Skeletal muscle tissue (tissue), 4 donors: Measurements from ENCODE around the gene DYSF. TPM values are rescaled to one million over a fixed set of nuclear protein-coding genes. Genes with fewer than 3 reads are reported as not detected.
A peak's percentile ranks its signal among the peaks of the same experiment; 100 is the strongest.

Experiments
- H3K27ac ChIP-seq: one replicate; pipeline ENCODE4 v1.7.0; 2013; ENCODE audit warnings: mild to moderate bottlenecking, low read depth, low read length, inconsistent platforms
- H3K27me3 ChIP-seq, 3 donors: one replicate each; pipeline ENCODE4 v1.7.0; 2013; ENCODE audit warnings: low read length in 3 of 3; ENCODE audit not compliant: control insufficient read depth in 3 of 3, insufficient read depth in 3 of 3
- H3K36me3 ChIP-seq, 3 donors: one replicate each; pipeline ENCODE4 v1.7.0; 2013; ENCODE audit warnings: low read length in 3 of 3; ENCODE audit not compliant: control insufficient read depth in 3 of 3, insufficient read depth in 3 of 3
- H3K4me1 ChIP-seq, 3 donors: one replicate each; pipeline ENCODE4 v1.7.0; 2013; ENCODE audit warnings: low read length in 3 of 3, mild to moderate bottlenecking in 3 of 3; ENCODE audit not compliant: control insufficient read depth in 3 of 3, insufficient read depth in 3 of 3
- H3K4me3 ChIP-seq, 3 donors: one replicate each; pipeline ENCODE4 v1.7.0; 2013; ENCODE audit warnings: low read length in 3 of 3
- H3K9ac ChIP-seq, 3 donors: one replicate each; pipeline ENCODE4 v1.7.0; 2013; ENCODE audit warnings: low read length in 3 of 3, mild to moderate bottlenecking in 3 of 3, moderate library complexity in 2 of 3, low read depth in 1 of 3
- H3K9me3 ChIP-seq, 3 donors: one replicate each; pipeline ENCODE4 v1.7.0; 2013; ENCODE audit warnings: low read length in 3 of 3; ENCODE audit not compliant: control insufficient read depth in 3 of 3
- total RNA-seq: library from RNA; depleted of rRNA; stranded (reverse); fragments of >200 nt; gene quantifications from one replicate; pipeline ENCODE4 v1.2.3, GENCODE V29; 2014
- donor health status: Osteomylitis.

DYSF gene
- total RNA-seq, 1 donor from 2014 or later = 88.7 TPM

DNA sequence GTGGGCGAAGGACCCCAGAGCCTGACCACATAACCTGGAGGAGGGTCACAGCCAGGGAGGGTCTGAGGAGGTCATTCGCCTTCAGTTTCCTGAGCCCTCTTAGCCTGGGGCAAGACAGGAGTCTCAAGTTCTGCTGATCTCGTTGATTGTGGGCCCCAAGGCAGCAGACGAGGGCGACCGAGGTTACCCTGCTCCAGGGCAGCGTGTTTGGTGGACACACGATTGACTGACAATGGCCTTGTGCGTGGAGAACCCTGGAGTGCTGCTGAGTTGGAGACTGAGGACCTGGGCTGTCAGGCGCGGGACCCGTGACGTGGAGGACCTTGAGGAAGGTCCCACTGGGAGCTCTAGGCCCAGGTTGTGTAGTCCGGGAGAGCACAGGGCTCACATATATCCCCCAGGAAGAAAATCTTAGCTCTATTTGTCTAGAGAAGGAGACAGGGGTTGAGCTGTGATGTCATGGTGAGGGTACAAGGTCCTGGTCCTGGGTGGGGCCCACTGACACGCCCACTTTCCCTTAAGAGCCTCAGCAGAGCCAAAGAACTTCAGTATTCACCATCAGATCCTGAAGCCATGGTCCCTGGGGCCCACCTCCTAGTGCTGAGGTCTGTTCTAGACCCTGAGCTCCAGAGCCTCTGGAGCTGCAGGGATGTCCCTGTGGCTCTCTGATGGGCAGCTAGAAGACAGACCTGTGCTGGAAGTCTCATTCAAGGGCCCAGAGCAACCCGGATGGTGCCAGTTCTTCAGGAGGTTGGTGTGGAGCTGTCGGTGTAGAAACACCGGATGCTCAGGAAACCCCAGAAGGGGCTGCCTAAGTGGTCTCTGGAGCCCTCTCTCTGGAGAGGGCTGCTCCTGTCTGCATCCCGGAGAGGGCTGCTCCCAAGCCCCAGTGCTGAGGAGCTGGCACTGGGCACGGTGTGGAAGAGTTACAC, 53.1 kb downstream of the DYSF start:
- peak overlapping the region in 1 of 3 donors; percentile 25 for H3K9ac ChIP-seq
- no peak overlapping the region for H3K4me3 ChIP-seq
- no peaks in the 10 kb centered on the region for H3K9me3 ChIP-seq
- no peaks in the 10 kb centered on the region for H3K27me3 ChIP-seq
- peak overlapping the region; percentile 88 for H3K27ac ChIP-seq
- H3K4me1 ChIP-seq = peaks cover 52 to 65% (median 52%) of the 10 kb centered on the region in 3 donors
- H3K36me3 ChIP-seq = peaks cover 4 to 5% (median 4%) of the 10 kb centered on the region in 3 donors

DNA sequence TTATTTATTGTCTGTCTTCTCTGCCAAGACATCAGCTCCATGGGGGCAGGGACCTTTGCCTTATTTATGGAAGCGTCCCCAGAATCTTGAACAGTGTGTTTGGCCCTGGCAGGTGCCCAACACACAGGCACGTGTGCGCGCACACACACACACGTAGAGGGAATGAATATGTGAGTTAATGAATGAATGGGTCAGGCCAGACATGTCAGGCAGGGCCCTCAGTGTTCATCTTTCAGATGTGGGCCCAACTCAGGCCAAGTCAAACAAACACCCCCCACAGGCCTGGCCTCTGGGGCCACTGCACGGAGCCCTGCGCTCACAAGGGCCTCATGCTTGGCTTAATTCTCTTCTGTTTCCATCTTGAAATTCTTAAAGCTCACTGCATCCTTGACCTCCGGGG, 54.1 kb downstream of the DYSF start:
- no peak overlapping the region for H3K9ac ChIP-seq
- H3K36me3 ChIP-seq = peaks cover 4 to 6% (median 5%) of the 10 kb centered on the region in 3 donors
- peaks cover 47 to 55% (median 48%) of the 10 kb centered on the region in 3 donors for H3K4me1 ChIP-seq
- H3K4me3 ChIP-seq = no peak overlapping the region
- H3K9me3 ChIP-seq = no peaks in the 10 kb centered on the region
- H3K27ac ChIP-seq = no peak overlapping the region
- no peaks in the 10 kb centered on the region for H3K27me3 ChIP-seq

DNA sequence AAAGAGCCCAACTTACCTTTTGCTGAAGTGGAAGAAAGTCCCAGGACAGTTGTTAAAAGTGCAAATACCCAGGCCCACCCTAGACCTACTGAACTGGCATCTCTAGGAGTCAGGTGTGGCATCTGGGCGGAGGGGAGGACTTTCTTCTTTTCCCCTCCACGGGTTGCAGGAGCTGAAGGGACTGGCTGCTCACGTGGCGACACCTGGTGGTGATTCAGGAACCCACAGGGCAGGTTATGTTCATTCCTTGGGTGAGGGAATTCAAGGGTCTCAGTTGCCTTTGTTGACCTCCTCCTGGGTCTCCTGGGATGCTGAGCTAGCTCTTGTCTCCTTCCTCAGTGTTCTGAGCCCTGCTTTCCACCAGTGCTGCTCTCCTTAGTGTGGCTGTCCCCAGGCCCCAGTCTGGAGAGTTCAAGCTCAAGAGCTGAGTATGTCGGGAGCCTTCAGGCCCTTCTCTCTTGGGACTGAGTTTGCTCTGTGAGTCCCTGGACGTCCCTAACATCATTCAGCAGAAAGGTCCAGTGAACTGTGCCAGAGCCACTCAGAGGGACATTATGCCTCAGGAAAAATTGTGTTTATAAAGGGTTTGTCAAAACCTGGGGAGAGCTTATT, 56.9 kb downstream of the DYSF start:
- Histone ChIP-seq H3K4me3 (no peak overlapping the region), H3K36me3 (peaks cover 7 to 16% (median 11%) of the 10 kb centered on the region in 3 donors), H3K27ac (no peak overlapping the region), H3K4me1 (peaks cover 19 to 27% (median 20%) of the 10 kb centered on the region in 3 donors), H3K27me3 (no peaks in the 10 kb centered on the region), H3K9ac (no peak overlapping the region), H3K9me3 (no peaks in the 10 kb centered on the region)

DNA sequence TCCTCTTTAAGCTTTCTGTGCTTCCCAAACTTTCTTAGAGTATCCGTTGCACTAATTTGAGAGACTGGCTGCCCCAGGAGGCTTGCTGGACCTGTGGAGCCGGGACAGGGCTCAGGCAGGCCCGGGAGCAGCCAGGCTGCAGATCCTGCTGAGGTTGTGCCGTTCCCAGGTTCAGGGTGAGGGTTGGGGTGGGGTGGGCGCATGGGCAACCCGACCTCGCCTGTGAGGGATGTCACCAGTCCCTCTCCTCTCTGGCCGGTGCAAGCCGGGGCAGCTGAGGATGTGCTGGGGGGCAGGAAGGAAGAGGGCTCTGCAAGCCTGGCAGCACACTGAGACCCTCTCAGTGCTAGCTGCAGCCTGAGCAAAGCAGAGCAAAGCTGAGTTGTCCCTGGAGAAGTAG, 57.6 kb downstream of the DYSF start:
- Histone ChIP-seq H3K4me1 (peaks cover 12 to 21% (median 14%) of the 10 kb centered on the region in 3 donors), H3K36me3 (peaks cover 13 to 22% (median 18%) of the 10 kb centered on the region in 3 donors), H3K4me3 (no peak overlapping the region), H3K27me3 (no peaks in the 10 kb centered on the region), H3K27ac (no peak overlapping the region), H3K9ac (no peak overlapping the region), H3K9me3 (no peaks in the 10 kb centered on the region)

DNA sequence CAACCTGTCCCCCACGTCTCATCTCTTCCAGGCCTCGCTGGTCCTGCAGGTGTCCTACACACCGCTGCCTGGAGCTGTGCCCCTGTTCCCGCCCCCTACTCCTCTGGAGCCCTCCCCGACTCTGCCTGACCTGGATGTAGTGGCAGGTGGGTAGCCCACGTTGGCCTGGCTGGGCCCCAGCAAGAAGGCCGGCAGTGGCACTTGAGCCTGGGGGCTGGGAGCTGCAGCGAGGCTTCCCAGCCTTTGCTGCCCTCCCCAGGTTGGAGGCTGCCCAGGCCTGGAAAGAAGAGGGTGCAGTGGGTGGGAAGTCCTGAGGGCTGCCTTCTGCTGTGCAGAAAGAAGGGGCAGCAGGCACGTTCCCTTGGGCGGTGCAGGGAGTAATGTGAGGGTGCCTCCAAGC, 58.4 kb downstream of the DYSF start:
- no peak overlapping the region for H3K27ac ChIP-seq
- peak overlapping the region in 1 of 3 donors; percentile 3 for H3K9ac ChIP-seq
- H3K4me1 ChIP-seq = peaks cover 6 to 13% (median 8%) of the 10 kb centered on the region in 3 donors
- no peak overlapping the region for H3K4me3 ChIP-seq
- peaks cover 21 to 30% (median 25%) of the 10 kb centered on the region in 3 donors for H3K36me3 ChIP-seq
- no peaks in the 10 kb centered on the region for H3K9me3 ChIP-seq
- no peaks in the 10 kb centered on the region for H3K27me3 ChIP-seq

DNA sequence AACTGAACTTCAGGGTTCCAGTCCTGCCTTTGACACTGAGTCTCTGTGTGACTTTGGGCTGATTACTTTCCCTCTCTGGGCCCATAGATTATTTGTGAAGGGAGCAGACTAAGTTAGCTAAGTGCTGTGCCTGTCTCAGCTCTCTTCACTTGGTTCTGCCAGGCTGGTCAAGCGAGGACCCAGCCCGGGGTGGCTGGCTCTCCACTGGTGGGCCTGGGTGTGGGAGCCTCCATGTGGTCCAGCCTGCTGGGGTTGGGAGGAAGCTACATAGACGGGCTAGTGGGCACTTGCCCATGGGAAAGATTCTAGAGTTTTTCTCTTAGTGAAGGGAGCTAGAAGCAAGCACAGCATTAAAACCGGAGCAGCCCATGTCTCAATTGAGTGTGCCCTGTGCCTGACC, 59.0 kb downstream of the DYSF start:
- no peak overlapping the region for H3K4me3 ChIP-seq
- no peaks in the 10 kb centered on the region for H3K9me3 ChIP-seq
- peak overlapping the region in 1 of 3 donors; percentile 12 for H3K9ac ChIP-seq
- no peak overlapping the region for H3K27ac ChIP-seq
- peaks cover 3 to 13% (median 8%) of the 10 kb centered on the region in 3 donors for H3K4me1 ChIP-seq
- H3K27me3 ChIP-seq = no peaks in the 10 kb centered on the region
- H3K36me3 ChIP-seq = peaks cover 27 to 36% (median 30%) of the 10 kb centered on the region in 3 donors

DNA sequence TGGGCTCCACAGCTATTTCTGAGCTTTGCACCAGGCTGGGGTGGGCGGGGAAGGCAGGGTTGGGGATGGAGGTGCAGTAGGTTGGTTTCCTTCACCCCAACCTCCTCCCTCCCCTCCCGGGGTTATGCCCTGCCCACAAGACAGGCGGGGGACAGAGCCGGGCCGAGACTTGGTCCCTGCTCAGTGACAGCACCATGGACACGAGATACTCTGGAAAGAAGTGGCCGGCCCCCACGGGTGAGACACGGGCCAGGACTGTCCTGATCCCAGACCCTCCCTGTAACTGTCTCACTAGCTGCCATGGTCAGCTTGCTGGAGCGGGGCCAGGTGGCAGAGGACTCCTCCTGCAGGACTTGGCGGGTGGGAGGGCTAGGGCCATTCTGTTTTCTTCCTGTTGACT, 59.7 kb downstream of the DYSF start:
- no peak overlapping the region for H3K4me3 ChIP-seq
- no peaks in the 10 kb centered on the region for H3K9me3 ChIP-seq
- no peak overlapping the region for H3K27ac ChIP-seq
- no peaks in the 10 kb centered on the region for H3K27me3 ChIP-seq
- peaks cover 3 to 13% (median 8%) of the 10 kb centered on the region in 3 donors for H3K4me1 ChIP-seq
- peaks cover 27 to 40% (median 36%) of the 10 kb centered on the region in 3 donors for H3K36me3 ChIP-seq
- H3K9ac ChIP-seq = peak overlapping the region in 1 of 3 donors; percentile 12

DNA sequence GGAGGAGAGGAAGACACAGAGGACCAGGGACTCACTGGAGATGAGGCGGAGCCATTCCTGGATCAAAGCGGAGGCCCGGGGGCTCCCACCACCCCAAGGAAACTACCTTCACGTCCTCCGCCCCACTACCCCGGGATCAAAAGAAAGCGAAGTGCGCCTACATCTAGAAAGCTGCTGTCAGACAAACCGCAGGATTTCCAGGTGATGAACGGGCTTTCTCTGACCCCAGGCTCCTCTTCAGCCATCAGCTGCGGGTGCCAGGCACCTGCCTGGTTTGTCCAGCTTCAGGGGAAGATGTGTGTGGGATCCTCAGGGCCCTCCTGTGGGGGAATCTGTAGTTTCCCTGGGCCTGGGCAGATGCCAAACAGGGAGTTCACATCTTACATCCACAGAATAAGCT, 60.4 kb downstream of the DYSF start:
- peaks cover 27 to 40% (median 36%) of the 10 kb centered on the region in 3 donors for H3K36me3 ChIP-seq

DNA sequence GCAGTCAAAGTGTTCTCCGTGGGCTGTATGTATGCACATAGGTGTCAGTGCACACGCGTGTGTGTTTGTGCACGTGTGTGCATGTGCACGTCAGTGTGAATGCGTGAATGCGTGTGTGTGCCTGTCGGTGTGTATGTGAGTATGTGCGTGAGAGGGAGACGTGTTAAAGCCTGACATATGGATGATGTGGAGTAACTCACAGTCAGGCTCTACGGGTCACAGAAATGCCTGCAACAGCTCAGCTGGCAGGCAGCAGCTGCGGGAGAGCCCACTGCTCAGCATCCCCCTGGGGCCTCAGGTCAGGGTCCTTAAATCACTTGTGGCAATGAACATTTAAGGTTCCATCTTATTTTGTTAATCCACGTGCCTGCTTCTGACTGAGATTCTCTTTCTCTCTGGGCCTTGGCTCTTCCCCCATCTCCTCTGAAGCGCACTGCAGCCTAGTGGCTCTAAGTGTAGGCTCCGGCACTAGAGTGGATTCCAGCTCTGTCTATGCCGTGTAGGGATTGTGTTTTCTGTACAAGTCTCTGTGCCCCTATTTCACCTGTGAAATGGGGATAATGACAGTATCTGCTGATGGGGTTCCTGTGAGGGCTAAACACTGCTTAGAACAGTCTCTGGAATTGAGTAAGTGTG, 63.0 kb downstream of the DYSF start:
- Histone ChIP-seq H3K4me3 (no peak overlapping the region), H3K9me3 (no peaks in the 10 kb centered on the region), H3K9ac (peak overlapping the region in 1 of 3 donors; percentile 33), H3K36me3 (peaks cover 35 to 49% (median 47%) of the 10 kb centered on the region in 3 donors), H3K27ac (no peak overlapping the region), H3K27me3 (no peaks in the 10 kb centered on the region), H3K4me1 (peaks cover 0 to 3% (median 0%) of the 10 kb centered on the region in 3 donors)

More for the DNA sequence above, 60.4 kb downstream of the DYSF start:
- Histone ChIP-seq H3K27me3 (no peaks in the 10 kb centered on the region), H3K4me1 (peaks cover 3 to 8% (median 7%) of the 10 kb centered on the region in 3 donors), H3K27ac (no peak overlapping the region), H3K4me3 (no peak overlapping the region), H3K9me3 (no peaks in the 10 kb centered on the region), H3K9ac (no peak overlapping the region)
